ENCODE measurements around the gene SNCB.

Gene SNCB

GRCh38 chr5:176629853-176630680 is at the start of gene SNCB, which contains the start of gene EIF4E1B:
SNCB (minus strand) TSS chr5:176630534; CDS start chr5:176629654, 880 bp downstream.
EIF4E1B (plus strand) TSS chr5:176630675; CDS start chr5:176642788, 12,113 bp downstream.
- peak; percentile 54 for DNase-seq

- DNase-seq: no peak
These were observed 49.3 kb upstream of the SNCB start for GRCh38 chr5:176679365-176680225.

- DNase-seq: no peak
These were observed 48.2 kb upstream of the SNCB start for GRCh38 chr5:176678584-176678983.

- no peak for DNase-seq
These were observed 47.0 kb upstream of the SNCB start for GRCh38 chr5:176677209-176677939.

GRCh38 chr5:176676361-176676824 is 46.1 kb upstream of the SNCB start:
- DNase-seq: no peak

GRCh38 chr5:176675676-176676360 is 45.5 kb upstream of the SNCB start:
- DNase-seq: no peak

GRCh38 chr5:176674799-176675198 is 44.5 kb upstream of the SNCB start:
- no peak for DNase-seq

- no peak for DNase-seq
These were observed 43.6 kb upstream of the SNCB start for GRCh38 chr5:176673651-176674583.

GRCh38 chr5:176671890-176672747 is 41.8 kb upstream of the SNCB start:
- DNase-seq: no peak

- DNase-seq: no peak
These were observed 41.1 kb upstream of the SNCB start for GRCh38 chr5:176671399-176671798.

GRCh38 chr5:176670449-176670848 is 40.1 kb upstream of the SNCB start:
- no peak for DNase-seq

GRCh38 chr5:176667637-176668036 is 37.3 kb upstream of the SNCB start:
- DNase-seq: no peak

GRCh38 chr5:176665517-176665916 is 35.2 kb upstream of the SNCB start:
- DNase-seq: no peak

- no peak for DNase-seq
These were observed 34.6 kb upstream of the SNCB start for GRCh38 chr5:176664886-176665285.

- no peak for DNase-seq
These were observed 34.1 kb upstream of the SNCB start for GRCh38 chr5:176664479-176664878.

- no peak for DNase-seq
These were observed 33.2 kb upstream of the SNCB start for GRCh38 chr5:176663566-176663965.

GRCh38 chr5:176662371-176663333 is 32.3 kb upstream of the SNCB start:
- no peak for DNase-seq

GRCh38 chr5:176661676-176662075 is 31.3 kb upstream of the SNCB start:
- no peak for DNase-seq
